GM23338 (cell line): Measurements from ENCODE around the gene CPT1C. TPM values are rescaled to one million over a fixed set of nuclear protein-coding genes. Genes with fewer than 3 reads are reported as not detected.

Source experiments
- ATAC-seq: fragments of 200-7000 bp; cut with Tn5 transposase; 3 replicates; pipeline ENCODE4 v1.9.1; 2020
- DNase-seq: peaks from one replicate; pipeline ENCODE4 v3.0.0-alpha.2; 2015; ENCODE audit warnings: low spot score
- H2AFZ ChIP-seq: fragments of 200-600 bp; sonication (generic); 2 replicates; pipeline ENCODE4 v1.8.0; 2016; ENCODE audit warnings: antibody characterized with exemption, mild to moderate bottlenecking, moderate library complexity
- H3F3A ChIP-seq: fragments of 200-600 bp; sonication (generic); replicated peaks from 2 replicates; pipeline ENCODE4 v1.8.0; 2017; ENCODE audit warnings: antibody characterized with exemption, mixed run types, low read depth
- H3K27ac ChIP-seq: fragments of 200-600 bp; sonication (generic); 2 replicates; pipeline ENCODE4 v1.6.1; 2016; ENCODE audit warnings: low read depth
- H3K27me3 ChIP-seq: fragments of 200-600 bp; sonication (generic); 2 replicates; pipeline ENCODE4 v1.8.0; 2016; ENCODE audit warnings: mild to moderate bottlenecking, mixed run types, moderate library complexity; ENCODE audit not compliant: insufficient read depth
- H3K36me3 ChIP-seq: fragments of 200-600 bp; sonication (generic); 2 replicates; pipeline ENCODE4 v1.8.0; 2016; ENCODE audit warnings: mild to moderate bottlenecking; ENCODE audit not compliant: insufficient read depth
- H3K4me1 ChIP-seq: fragments of 200-600 bp; sonication (generic); 2 replicates; pipeline ENCODE4 v1.8.0; 2016; ENCODE audit warnings: mild to moderate bottlenecking, moderate library complexity; ENCODE audit not compliant: insufficient read depth
- H3K4me2 ChIP-seq: fragments of 200-600 bp; sonication (generic); 2 replicates; pipeline ENCODE4 v1.7.1; 2017; ENCODE audit warnings: mixed run types
- H3K4me3 ChIP-seq: fragments of 200-600 bp; sonication (generic); 2 replicates; pipeline ENCODE4 v1.6.1; 2016; ENCODE audit warnings: mixed run types
- H3K79me2 ChIP-seq: fragments of 200-600 bp; sonication (generic); replicated peaks from 2 replicates; pipeline ENCODE4 v1.8.0; 2017; ENCODE audit warnings: mild to moderate bottlenecking; ENCODE audit not compliant: insufficient read depth
- H3K9me2 ChIP-seq: fragments of 200-600 bp; sonication (generic); 2 replicates; pipeline ENCODE4 v1.8.0; 2017; ENCODE audit not compliant: insufficient read depth
- H4K20me1 ChIP-seq: fragments of 200-600 bp; sonication (generic); replicated peaks from 2 replicates; pipeline ENCODE4 v1.8.0; 2017; ENCODE audit warnings: mild to moderate bottlenecking; ENCODE audit not compliant: insufficient read depth
- H3K27ac Mint-ChIP-seq: 2 replicates; pipeline ENCODE4 v1.8.0; 2020; ENCODE audit warnings: inconsistent platforms, mild to moderate bottlenecking, moderate library complexity, mixed read lengths
- H3K27me3 Mint-ChIP-seq: 3 replicates; pipeline ENCODE4 v1.8.0; 2022; ENCODE audit warnings: low read depth, mild to moderate bottlenecking, moderate library complexity, mixed read lengths, inconsistent platforms; ENCODE audit not compliant: insufficient read depth, poor library complexity
- H3K36me3 Mint-ChIP-seq: 3 replicates; pipeline ENCODE4 v1.8.0; 2021; ENCODE audit warnings: low read depth, mild to moderate bottlenecking, inconsistent platforms, moderate library complexity, mixed read lengths
- H3K4me1 Mint-ChIP-seq: 3 replicates; pipeline ENCODE4 v1.8.0; 2020; ENCODE audit warnings: mild to moderate bottlenecking, inconsistent platforms, mixed read lengths
- H3K4me3 Mint-ChIP-seq: 3 replicates; pipeline ENCODE4 v1.8.0; 2021; ENCODE audit warnings: moderate library complexity, mild to moderate bottlenecking, inconsistent platforms, mixed read lengths
- H3K9me3 Mint-ChIP-seq: 3 replicates; pipeline ENCODE4 v1.8.0; 2020; ENCODE audit warnings: moderate library complexity, mild to moderate bottlenecking, inconsistent platforms, mixed read lengths
- EZH2phosphoT487 ChIP-seq: fragments of 200-600 bp; sonication (generic); IDR thresholded peaks from one replicate; pipeline ENCODE4 v1.8.1; 2018; ENCODE audit warnings: antibody characterized with exemption; ENCODE audit not compliant: unreplicated experiment
- POLR2AphosphoS5 ChIP-seq: IDR thresholded peaks from 2 replicates; pipeline ENCODE4 v1.6.1; 2016; ENCODE audit warnings: antibody characterized with exemption, low read depth
- polyA plus RNA-seq: library from polyadenylated mRNA; unstranded; fragments of >200 nt; fragmentation: Nextera tagmentation; extraction: Ambion mirVana; gene quantifications from 2 replicates; pipeline ENCODE4 v1.2.1, GENCODE V29; 2016
- total RNA-seq: library from RNA; depleted of rRNA; stranded (reverse); fragments of >200 nt; shearing (Covaris generic); gene quantifications from 2 replicates; pipeline ENCODE4 v1.2.3, GENCODE V29; 2014
- TF ChIP-seq, protein P1 (sequence below): fragments of 250-450 bp; sonication (Bioruptor Pico); IDR thresholded peaks from 2 replicates; pipeline ENCODE4 v1.5.0; 2020; ENCODE audit warnings: mild to moderate bottlenecking, moderate library complexity
- TF ChIP-seq, protein P2 (sequence below): IDR thresholded peaks from one replicate; pipeline ENCODE4 v1.6.1; 2018; ENCODE audit warnings: antibody characterized with exemption; ENCODE audit not compliant: unreplicated experiment

The CPT1C gene
- total and polyA plus RNA-seq, 2 experiments from 2014 or later = 63.4 to 77.3 TPM

DNA sequence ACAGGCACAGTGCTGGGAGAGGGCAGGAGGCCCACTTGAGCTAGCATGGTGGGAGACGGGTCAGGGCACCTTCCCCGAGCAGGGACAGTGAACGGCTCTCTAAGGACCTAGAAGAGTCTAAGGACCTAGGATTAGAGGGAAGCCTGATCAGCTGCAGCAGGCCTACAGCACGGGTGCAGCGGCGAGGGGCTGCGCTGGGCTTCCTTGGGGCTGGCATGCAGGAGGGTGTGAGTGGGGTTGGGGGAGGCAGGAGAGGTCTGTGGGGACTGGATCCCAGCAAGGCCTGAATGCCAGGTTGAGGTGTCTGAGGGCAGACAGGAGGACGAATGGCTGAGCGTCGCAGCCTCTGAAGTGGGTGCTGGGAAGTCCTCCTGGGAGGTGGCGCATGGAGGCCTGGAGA lies 45.3 kb upstream of the CPT1C start (continued):
- TF ChIP-seq, protein P1, sequence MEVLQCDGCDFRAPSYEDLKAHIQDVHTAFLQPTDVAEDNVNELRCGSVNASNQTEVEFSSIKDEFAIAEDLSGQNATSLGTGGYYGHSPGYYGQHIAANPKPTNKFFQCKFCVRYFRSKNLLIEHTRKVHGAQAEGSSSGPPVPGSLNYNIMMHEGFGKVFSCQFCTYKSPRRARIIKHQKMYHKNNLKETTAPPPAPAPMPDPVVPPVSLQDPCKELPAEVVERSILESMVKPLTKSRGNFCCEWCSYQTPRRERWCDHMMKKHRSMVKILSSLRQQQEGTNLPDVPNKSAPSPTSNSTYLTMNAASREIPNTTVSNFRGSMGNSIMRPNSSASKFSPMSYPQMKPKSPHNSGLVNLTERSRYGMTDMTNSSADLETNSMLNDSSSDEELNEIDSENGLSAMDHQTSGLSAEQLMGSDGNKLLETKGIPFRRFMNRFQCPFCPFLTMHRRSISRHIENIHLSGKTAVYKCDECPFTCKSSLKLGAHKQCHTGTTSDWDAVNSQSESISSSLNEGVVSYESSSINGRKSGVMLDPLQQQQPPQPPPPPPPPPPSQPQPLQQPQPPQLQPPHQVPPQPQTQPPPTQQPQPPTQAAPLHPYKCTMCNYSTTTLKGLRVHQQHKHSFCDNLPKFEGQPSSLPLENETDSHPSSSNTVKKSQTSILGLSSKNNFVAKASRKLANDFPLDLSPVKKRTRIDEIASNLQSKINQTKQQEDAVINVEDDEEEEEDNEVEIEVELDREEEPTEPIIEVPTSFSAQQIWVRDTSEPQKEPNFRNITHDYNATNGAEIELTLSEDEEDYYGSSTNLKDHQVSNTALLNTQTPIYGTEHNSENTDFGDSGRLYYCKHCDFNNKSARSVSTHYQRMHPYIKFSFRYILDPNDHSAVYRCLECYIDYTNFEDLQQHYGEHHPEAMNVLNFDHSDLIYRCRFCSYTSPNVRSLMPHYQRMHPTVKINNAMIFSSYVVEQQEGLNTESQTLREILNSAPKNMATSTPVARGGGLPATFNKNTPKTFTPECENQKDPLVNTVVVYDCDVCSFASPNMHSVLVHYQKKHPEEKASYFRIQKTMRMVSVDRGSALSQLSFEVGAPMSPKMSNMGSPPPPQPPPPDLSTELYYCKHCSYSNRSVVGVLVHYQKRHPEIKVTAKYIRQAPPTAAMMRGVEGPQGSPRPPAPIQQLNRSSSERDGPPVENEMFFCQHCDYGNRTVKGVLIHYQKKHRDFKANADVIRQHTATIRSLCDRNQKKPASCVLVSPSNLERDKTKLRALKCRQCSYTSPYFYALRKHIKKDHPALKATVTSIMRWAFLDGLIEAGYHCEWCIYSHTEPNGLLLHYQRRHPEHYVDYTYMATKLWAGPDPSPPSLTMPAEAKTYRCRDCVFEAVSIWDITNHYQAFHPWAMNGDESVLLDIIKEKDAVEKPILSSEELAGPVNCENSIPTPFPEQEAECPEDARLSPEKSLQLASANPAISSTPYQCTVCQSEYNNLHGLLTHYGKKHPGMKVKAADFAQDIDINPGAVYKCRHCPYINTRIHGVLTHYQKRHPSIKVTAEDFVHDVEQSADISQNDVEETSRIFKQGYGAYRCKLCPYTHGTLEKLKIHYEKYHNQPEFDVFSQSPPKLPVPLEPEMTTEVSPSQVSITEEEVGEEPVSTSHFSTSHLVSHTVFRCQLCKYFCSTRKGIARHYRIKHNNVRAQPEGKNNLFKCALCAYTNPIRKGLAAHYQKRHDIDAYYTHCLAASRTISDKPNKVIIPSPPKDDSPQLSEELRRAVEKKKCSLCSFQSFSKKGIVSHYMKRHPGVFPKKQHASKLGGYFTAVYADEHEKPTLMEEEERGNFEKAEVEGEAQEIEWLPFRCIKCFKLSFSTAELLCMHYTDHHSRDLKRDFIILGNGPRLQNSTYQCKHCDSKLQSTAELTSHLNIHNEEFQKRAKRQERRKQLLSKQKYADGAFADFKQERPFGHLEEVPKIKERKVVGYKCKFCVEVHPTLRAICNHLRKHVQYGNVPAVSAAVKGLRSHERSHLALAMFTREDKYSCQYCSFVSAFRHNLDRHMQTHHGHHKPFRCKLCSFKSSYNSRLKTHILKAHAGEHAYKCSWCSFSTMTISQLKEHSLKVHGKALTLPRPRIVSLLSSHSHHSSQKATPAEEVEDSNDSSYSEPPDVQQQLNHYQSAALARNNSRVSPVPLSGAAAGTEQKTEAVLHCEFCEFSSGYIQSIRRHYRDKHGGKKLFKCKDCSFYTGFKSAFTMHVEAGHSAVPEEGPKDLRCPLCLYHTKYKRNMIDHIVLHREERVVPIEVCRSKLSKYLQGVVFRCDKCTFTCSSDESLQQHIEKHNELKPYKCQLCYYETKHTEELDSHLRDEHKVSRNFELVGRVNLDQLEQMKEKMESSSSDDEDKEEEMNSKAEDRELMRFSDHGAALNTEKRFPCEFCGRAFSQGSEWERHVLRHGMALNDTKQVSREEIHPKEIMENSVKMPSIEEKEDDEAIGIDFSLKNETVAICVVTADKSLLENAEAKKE (CRISPR knock-in tag) = no peak
- TF ChIP-seq, protein P2, sequence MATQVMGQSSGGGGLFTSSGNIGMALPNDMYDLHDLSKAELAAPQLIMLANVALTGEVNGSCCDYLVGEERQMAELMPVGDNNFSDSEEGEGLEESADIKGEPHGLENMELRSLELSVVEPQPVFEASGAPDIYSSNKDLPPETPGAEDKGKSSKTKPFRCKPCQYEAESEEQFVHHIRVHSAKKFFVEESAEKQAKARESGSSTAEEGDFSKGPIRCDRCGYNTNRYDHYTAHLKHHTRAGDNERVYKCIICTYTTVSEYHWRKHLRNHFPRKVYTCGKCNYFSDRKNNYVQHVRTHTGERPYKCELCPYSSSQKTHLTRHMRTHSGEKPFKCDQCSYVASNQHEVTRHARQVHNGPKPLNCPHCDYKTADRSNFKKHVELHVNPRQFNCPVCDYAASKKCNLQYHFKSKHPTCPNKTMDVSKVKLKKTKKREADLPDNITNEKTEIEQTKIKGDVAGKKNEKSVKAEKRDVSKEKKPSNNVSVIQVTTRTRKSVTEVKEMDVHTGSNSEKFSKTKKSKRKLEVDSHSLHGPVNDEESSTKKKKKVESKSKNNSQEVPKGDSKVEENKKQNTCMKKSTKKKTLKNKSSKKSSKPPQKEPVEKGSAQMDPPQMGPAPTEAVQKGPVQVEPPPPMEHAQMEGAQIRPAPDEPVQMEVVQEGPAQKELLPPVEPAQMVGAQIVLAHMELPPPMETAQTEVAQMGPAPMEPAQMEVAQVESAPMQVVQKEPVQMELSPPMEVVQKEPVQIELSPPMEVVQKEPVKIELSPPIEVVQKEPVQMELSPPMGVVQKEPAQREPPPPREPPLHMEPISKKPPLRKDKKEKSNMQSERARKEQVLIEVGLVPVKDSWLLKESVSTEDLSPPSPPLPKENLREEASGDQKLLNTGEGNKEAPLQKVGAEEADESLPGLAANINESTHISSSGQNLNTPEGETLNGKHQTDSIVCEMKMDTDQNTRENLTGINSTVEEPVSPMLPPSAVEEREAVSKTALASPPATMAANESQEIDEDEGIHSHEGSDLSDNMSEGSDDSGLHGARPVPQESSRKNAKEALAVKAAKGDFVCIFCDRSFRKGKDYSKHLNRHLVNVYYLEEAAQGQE = no peak
- TF ChIP-seq POLR2AphosphoS5 (no peak), EZH2phosphoT487 (no peak)

DNA sequence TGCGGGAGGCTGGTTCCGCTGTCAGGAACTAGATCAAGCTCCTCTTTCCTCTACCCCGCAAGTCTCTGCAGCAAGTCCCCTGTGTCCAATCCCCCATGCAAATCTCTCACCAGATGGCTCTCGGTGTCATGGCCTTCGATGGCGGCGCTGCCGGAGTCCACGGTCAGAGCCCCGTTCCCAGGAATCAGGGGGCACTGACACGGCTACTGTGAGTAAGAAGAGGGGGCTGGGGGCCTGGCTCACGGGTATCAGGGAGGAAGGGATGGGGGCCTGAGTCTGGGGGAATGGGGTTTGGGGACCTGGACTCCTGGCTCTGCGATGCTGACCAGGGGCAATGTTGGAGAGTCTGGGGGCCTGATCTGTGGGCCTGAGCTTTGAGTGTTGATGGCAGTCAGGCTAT lies 44.9 kb upstream of the CPT1C start:
- no peak overlapping the region for H3K4me3 Mint-ChIP-seq
- Histone ChIP-seq H4K20me1 (peaks cover 13% of the 10 kb centered on the region), H3K79me2 (peaks cover 26% of the 10 kb centered on the region), H3K27me3 (no peaks in the 10 kb centered on the region), H3K27ac (no peak overlapping the region), H3K4me2 (no peak overlapping the region), H3K36me3 (peaks cover 1% of the 10 kb centered on the region), H3F3A (peaks cover 18% of the 10 kb centered on the region), H3K4me1 (peaks cover 18% of the 10 kb centered on the region), H3K9me2 (no peaks in the 10 kb centered on the region), H2AFZ (no peak overlapping the region), H3K4me3 (no peak overlapping the region)
- ATAC-seq (no peak), DNase-seq (no peak)
- H3K27ac Mint-ChIP-seq = no peak overlapping the region
- peaks cover 26% of the 10 kb centered on the region for H3K4me1 Mint-ChIP-seq
- no peaks in the 10 kb centered on the region for H3K9me3 Mint-ChIP-seq
- H3K36me3 Mint-ChIP-seq = peaks cover 34% of the 10 kb centered on the region
- H3K27me3 Mint-ChIP-seq = peaks cover 18% of the 10 kb centered on the region
- TF ChIP-seq, protein P1 (CRISPR knock-in tag) = no peak
- no peak for TF ChIP-seq POLR2AphosphoS5
